ENCODE data around the gene S100A3. TPM values are rescaled to one million over a fixed set of nuclear protein-coding genes. Genes with fewer than 3 reads are reported as not detected.

S100A3 gene
- polyA plus RNA-seq, 1 of the 3 experiments (the other 2 are of a cell fraction), result 11.8 TPM

- Histone ChIP-seq H3K79me2 (ENCODE audit: insufficient read depth) (no peaks in the 10 kb centered on the region), H2AFZ (ENCODE audit: low read depth) (no peak overlapping the region; the same call in 1 of the 2 replicates), H3K36me3 (replicated peaks in 1 of 2; ENCODE audit: control insufficient read depth in 1 of 2, insufficient read depth in 2 of 2, low read length in 1 of 2) (no peaks in the 10 kb centered on the region), H3K9me3 (no peaks in the 10 kb centered on the region), H3K27me3 (ENCODE audit: insufficient read depth) (no peaks in the 10 kb centered on the region), H3K4me2 (no peak overlapping the region), H3K27ac (ENCODE audit: low read depth in 2 of 2, low read length in 1 of 2) (no peak overlapping the region), H3K4me1 (ENCODE audit: control insufficient read depth in 1 of 2, insufficient read depth in 2 of 2, low read depth in 1 of 2, low read length in 1 of 2) (peaks cover 58 to 65% of the 10 kb centered on the region in 2 experiments; a peak in 3 of 4 replicates), H3K9me2 (no peaks in the 10 kb centered on the region), H4K20me1 (ENCODE audit: insufficient read depth) (no peaks in the 10 kb centered on the region), H3K9ac (no peak overlapping the region), H3K4me3 (ENCODE audit: low read depth in 2 of 2, low read length in 1 of 2) (no peak overlapping the region), H3F3A (replicated peaks; ENCODE audit: insufficient read depth) (peaks cover 7% of the 10 kb centered on the region)
- TF ChIP-seq IRF3 (IDR thresholded peaks at IDR 0.05; ENCODE audit: low read depth, low read length), result no peak
- no peak for TF ChIP-seq POLR2AphosphoS5 (IDR thresholded peaks at IDR 0.05; ENCODE audit: low read depth, low read length)
- TF ChIP-seq PBX3 (IDR thresholded peaks at IDR 0.05), result no peak
- no peak for TF ChIP-seq TEAD4 (IDR thresholded peaks at IDR 0.05; ENCODE audit: borderline replicate concordance, insufficient read depth)
- no peak for TF ChIP-seq RAD21 (IDR thresholded peaks at IDR 0.05; ENCODE audit: low read length)
- TF ChIP-seq TAF1 (IDR thresholded peaks at IDR 0.05; ENCODE audit: borderline replicate concordance, low read depth, low read length), result no peak
- no peak for TF ChIP-seq CTCF (IDR thresholded peaks at IDR 0.05)
- TF ChIP-seq FOXM1 (IDR thresholded peaks at IDR 0.05; ENCODE audit: low read depth), result no peak
- TF ChIP-seq FOSL2 (IDR thresholded peaks at IDR 0.05; ENCODE audit: borderline replicate concordance, low read depth), result no peak
- no peak for TF ChIP-seq SIN3A (IDR thresholded peaks at IDR 0.05; ENCODE audit: borderline replicate concordance, low read depth, low read length)
- no peak for TF ChIP-seq GABPA (IDR thresholded peaks at IDR 0.05; ENCODE audit: low read depth)
- no peak for TF ChIP-seq NRF1 (IDR thresholded peaks at IDR 0.05; ENCODE audit: low read depth, low read length)
- no peak for TF ChIP-seq RXRA (IDR thresholded peaks at IDR 0.05; ENCODE audit: borderline replicate concordance, low read depth)
- TF ChIP-seq USF2 (IDR thresholded peaks at IDR 0.05; ENCODE audit: borderline replicate concordance, low read depth, low read length), result no peak
- no peak for TF ChIP-seq GATA2 (CRISPR knock-in tag; IDR thresholded peaks at IDR 0.05)
- TF ChIP-seq MXI1 (IDR thresholded peaks at IDR 0.05; ENCODE audit: low read depth, low read length), result no peak
- DNase-seq, result no peak
- ChIA-PET CTCF (interaction anchor here (1.7 to 11.8 kb wide), 3 partner anchors 10 to 36 kb away, joined by 5 to 62 read pairs (median 20); no protein-coding TSS in a partner anchor), POLR2A (interaction anchor here (1.2 kb wide), 1 partner anchor 12 kb away, joined by 4 read pairs; the partner anchor contains the start of gene S100A6)
- 77% methylated on average over 13 of the region's 14 CpGs for WGBS (ENCODE audit: low lambda C conversion rate)
Observed at GRCh38 chr1:153546796-153547559, 2.1 kb downstream of the S100A3 start.
